Measurements from ENCODE around the gene IGFBP7.

DNA sequence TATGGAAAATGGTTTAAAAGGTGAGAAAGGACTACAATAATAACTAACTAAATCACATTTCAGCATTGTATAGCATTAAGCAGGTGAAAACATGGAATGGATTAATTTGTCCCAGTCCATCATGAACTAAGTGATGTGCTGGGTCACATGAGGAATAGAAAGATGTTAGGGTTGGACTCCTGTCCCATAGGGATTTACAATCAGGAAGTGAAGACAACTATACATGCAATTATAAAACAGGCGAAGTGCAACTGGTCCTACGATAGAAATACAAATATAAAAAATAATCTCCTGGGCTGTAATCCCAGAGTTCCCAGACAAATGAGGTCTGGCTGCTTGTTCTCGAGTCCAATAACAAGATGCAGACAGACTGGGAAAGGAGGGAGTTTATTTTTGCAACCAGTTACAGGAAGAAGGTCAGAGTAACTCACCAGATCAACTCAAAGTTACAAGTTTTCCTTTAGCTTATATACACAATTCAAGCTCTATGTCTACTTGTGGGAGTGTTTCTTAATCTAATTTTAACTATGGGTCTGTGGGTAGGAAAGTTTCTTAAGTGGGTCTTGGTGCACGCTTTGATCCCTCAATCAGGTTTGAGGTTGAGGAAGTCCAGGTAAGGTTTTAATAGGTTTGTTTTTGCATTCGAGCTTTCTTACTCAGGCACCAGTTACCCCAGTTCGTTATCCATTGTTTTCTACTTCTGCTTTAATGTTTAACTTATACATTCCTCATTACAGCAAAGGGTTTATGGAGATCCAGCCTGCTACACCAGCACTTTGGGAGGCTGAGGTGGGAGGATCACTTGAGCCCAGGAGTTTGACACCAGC is 50.1 kb downstream of the IGFBP7 start:
- TF ChIP-seq CTCF (IDR thresholded peaks at IDR 0.05; ENCODE audit: low read depth, low read length, missing input control): no peak
- TF ChIP-seq ATF3 (IDR thresholded peaks at IDR 0.05): no peak
- no peak for TF ChIP-seq HNF4G (IDR thresholded peaks at IDR 0.05)
- TF ChIP-seq, protein P1, sequence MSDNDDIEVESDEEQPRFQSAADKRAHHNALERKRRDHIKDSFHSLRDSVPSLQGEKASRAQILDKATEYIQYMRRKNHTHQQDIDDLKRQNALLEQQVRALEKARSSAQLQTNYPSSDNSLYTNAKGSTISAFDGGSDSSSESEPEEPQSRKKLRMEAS (IDR thresholded peaks at IDR 0.05): no peak
- TF ChIP-seq EGR1 (IDR thresholded peaks at IDR 0.05; ENCODE audit: low read depth in 2 of 2): no peak
- TF ChIP-seq SP1 (IDR thresholded peaks at IDR 0.05): no peak

Measured in liver (tissue), 3 donors.